KOPT-K1 (cell line): ENCODE results near the gene WEE2.

Source experiments
- H3K27ac ChIP-seq: fragments of 200-600 bp; sonication (generic); 2 replicates; pipeline ENCODE4 v1.5.1; 2016; ENCODE audit warnings: antibody characterized with exemption, mild to moderate bottlenecking, low read depth, low read length; ENCODE audit not compliant: poor library complexity, severe bottlenecking
- H3K36me3 ChIP-seq: fragments of 200-600 bp; sonication (generic); 2 replicates; pipeline ENCODE4 v1.5.1; 2017; ENCODE audit warnings: antibody characterized with exemption, mild to moderate bottlenecking, low read length, moderate library complexity; ENCODE audit not compliant: insufficient read depth
- H3K9me3 ChIP-seq: fragments of 200-600 bp; sonication (generic); 2 replicates; pipeline ENCODE4 v1.5.1; 2017; ENCODE audit warnings: antibody characterized with exemption, low read length, mild to moderate bottlenecking; ENCODE audit not compliant: insufficient read depth, poor library complexity, severe bottlenecking

WEE2 gene

DNA sequence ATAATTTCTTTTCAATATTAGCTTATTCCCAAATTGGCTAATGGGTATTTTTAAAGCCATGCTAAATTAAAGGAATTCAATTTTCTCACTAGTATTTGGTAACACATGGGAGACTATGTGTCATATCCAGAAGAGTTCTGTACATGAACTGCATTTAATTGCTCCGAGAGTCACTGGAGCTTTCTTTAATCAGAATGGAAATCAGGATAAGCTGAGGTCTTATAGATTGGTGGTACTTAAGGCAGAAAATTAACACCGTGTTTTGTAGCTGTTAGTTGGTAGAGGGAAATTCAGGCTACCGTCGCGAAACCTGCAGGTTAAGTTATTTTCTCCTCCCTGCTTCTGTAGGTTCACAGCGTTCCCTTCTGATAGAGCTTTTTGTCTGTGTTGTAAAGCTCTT lies at the start of gene WEE2:
TSS of gene WEE2 (plus strand) at position 3 of the 400 bp plus-strand sequence. CDS start 406 bp downstream, outside the sequence.
- Histone ChIP-seq H3K9me3 (no peaks in the 10 kb centered on the region), H3K36me3 (no peaks in the 10 kb centered on the region), H3K27ac (no peak within 1 kb of the TSS)

DNA sequence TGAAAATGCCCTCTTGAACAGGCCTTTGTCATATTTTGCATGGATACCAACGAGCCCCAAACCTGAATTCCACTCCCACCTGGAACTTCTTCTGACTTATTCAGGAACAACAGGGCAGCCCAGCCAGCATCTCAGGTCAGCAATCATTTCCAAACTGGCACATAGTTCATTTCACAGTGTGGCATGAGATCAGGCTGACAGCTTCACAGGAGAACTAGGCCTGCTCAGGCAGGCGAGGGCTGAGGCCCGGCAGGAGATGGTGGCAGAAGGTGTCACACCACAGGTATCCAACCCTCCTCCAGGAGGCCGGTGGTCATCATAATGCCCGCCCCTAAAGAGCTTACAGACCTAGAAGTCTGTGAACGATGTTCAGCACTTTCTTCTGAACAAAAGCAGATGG lies 48.7 kb upstream of the WEE2 start:
- peaks cover 60% of the 10 kb centered on the region for H3K36me3 ChIP-seq
- H3K9me3 ChIP-seq: no peaks in the 10 kb centered on the region
- H3K27ac ChIP-seq: no peak overlapping the region

DNA sequence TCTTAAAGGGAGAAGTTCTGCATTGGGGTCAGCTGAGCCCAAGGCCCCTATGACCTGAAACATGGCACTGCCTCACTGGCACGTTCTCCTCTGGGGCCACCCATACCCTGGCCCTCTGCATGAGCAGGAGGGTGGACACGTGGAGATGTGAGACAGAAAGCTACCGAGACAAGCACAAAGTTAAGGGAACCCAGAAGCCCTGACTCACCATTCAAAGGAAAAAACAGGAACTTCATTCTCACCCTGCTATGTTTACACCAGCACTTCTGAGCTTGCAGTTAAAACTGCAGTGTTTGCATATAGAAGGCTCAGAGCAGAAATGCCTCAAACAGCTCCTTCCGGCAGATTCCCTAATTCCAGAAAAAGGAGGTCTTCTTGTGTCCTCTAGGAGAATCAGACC lies 47.9 kb upstream of the WEE2 start:
- Histone ChIP-seq H3K36me3 (peaks cover 57% of the 10 kb centered on the region), H3K9me3 (no peaks in the 10 kb centered on the region), H3K27ac (no peak overlapping the region)

DNA sequence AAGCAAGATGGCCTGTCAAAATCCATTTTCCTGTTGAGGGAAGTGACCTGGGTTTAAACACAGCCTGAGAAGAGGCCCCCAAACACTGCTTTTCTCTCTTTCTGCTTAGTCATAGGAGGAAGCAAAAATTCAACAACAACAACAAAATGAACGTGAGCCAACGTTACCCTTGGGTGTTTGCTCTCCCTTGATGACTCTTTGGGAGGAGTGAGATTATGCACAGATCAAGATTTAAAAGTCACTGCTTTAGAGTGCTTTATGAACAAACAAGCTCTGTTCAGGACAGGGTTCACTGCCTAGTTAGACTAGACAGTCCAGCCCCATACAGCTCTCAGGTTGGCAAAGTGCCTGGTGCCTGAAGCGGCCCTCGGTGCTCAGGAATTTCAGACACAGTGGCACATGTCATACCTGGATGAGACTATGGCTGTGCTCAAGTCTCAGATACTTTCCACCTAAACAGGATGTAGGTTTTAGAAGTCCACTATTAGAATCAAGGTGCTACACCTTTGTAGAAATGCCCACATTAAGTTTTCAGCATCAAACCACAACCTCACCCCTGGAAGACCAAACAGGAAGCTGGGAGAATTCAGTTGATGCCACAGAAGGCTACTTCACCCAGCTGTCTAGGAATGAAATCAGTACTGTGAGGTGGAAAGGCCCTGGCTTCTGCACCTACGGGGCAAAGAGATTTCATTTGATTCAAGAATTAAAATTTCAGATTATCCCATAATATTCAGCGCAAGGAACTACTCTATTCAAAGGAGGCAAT lies 44.9 kb upstream of the WEE2 start:
- Histone ChIP-seq H3K27ac (no peak overlapping the region), H3K36me3 (peaks cover 35% of the 10 kb centered on the region), H3K9me3 (no peaks in the 10 kb centered on the region)

DNA sequence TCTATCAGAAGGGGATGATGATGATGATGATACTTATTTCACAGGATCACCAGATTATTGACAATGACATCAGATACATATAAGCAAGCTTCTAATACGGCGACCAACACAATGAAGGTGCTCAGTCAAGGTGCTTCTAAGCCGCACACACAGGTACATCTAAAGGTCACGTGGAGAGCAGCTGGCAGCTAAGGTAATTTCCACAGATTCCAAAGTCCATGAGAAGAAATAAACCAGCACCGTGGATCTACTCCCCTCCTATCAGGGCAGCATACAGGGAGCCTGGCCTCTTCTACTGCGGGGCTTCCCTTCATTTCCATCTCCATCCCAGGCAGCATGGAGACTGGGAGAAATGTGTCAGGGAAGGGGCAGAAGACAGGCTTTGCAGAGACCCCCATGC lies 43.7 kb upstream of the WEE2 start:
- Histone ChIP-seq H3K27ac (no peak overlapping the region), H3K36me3 (peaks cover 30% of the 10 kb centered on the region), H3K9me3 (no peaks in the 10 kb centered on the region)

DNA sequence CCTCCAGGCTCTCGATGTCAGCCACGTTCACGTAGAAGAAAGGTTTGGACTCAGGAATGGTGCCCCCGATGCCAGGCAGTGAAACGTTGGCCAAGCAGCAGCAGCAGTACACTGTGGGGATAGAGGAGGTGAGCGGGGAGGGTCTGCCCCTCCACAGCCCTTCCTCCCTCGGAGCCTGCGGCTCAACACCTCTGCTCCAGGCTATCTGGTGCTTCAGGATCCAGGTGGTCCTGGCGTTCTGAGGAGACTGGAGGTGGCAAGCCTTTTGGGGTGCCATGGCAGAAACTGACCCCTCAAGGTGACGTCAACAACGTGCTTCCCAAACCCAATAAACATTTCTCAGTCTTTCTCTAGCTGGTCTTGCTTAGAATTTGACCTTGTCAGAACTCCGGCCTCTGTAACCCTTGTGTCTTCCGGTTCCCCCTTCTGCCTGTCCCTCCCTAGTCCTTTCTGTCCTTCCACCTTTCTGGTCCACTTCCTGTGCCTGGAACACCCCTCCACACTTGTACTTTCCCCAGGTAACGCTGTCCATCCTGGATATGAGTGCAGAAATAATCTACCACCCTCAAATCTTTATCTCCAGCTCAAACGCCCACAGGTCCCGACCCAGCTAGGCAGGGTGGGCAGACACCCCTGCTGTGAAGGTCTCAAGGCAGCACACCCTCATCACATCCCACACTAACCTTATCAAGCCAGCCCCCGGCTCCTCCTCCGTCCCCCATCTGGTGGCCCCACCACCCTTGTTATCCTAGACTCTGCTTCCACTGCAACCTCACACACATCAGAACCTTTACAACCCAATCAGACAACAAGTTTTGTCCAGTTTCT lies 42.7 kb upstream of the WEE2 start:
- Histone ChIP-seq H3K36me3 (peaks cover 20% of the 10 kb centered on the region; the same call in 1 of the 2 replicates), H3K9me3 (no peaks in the 10 kb centered on the region), H3K27ac (no peak overlapping the region)

DNA sequence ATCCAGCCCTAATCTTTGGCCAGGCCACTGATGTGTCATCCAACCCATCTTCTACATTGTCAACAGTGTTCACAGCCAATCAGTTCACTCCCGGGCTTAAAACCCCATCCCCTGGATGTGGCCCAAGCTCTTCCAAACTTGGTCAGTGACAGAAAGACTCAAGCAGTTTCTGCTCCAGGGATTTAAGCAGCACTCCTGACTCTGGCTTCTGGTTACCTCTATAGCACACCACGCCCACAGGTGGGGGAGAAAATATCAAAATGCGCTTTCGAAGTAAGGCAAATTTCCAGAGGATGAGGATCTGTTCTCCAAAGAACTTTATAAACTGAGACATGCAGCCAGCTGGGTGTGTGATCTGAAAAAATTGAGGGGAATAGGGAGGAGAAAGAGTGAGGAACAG lies 42.1 kb upstream of the WEE2 start:
- H3K36me3 ChIP-seq: peaks cover 16% of the 10 kb centered on the region; the same call in 1 of the 2 replicates
- no peak overlapping the region for H3K27ac ChIP-seq
- no peaks in the 10 kb centered on the region for H3K9me3 ChIP-seq

DNA sequence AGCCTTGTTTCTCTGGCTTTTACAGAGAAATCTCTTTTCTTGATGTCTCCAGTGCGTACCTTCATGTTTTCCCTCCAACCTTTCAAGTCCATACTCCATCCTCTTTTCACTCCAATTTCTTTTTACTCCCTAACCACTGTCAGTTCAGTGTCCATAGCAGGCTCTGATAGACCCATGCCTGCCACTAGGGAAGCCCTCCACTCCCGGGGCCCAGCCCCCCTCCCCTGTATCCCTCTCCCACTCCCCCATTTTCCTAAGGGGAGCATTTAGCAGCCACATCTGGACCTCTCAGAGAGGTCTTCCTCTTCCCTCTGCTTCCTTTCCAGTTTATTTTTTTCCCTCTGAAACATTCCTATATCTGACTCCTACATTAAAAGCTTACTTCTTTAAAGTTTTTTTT lies 39.3 kb upstream of the WEE2 start:
- Histone ChIP-seq H3K9me3 (no peaks in the 10 kb centered on the region), H3K27ac (no peak overlapping the region), H3K36me3 (peaks cover 9% of the 10 kb centered on the region; the same call in 1 of the 2 replicates)

DNA sequence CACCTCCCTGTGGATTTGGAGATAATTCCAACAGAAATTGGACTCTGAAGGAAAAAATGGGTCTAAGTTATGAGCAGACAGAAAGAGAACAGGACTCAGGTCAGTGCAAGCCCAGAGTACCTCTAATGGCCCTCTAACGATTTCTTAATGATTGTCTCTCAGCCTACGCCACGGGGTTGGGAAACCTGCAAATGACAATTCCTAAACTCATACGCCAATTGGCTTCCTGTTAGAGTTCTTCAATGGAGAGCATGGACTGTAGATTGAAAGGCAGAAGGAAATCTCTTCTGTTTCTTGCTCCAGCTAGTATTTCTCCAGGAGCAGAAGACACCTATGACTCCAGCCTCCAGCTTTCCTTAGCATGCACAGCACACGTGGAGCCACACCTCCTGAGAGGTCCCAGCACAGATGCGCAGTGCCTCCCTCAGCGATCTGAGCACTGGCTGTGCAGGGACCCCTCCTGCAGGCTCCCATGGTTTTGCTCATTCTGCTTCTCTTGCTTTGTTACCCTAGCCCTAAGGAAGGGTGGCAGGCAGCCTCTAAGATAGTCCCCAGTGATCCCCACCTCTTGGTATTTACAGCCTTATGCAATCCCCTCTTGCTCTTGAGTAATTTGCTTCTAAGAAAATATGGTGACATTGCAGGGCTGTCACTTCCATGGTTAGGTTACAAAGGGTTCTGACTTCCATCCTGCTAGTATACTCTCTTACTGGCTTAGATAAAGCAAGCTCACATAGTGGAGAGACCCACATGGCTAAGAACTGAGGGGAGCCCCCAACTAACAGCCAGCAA lies 36.3 kb upstream of the WEE2 start:
- Histone ChIP-seq H3K27ac (no peak overlapping the region), H3K9me3 (no peaks in the 10 kb centered on the region), H3K36me3 (no peaks in the 10 kb centered on the region)

DNA sequence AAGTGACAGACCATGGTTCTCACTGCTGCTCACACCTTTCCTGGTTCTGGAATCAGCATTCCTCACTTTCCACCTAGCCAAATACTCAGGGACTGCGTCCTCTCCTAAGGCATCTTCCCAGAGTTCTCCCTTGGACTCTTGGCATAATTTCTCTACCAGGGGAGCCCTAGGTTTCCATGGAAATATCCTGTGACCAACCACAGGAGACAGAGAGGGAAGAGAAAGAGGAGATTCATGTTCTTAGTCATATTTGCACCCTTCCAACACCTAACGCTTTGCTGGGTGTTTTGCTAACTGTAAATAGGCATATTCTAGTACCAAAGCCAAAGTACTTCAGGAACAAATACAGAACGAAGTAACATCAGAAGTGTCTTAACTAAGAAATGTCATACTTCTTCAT lies 34.8 kb upstream of the WEE2 start:
- H3K36me3 ChIP-seq: no peaks in the 10 kb centered on the region
- no peak overlapping the region for H3K27ac ChIP-seq
- H3K9me3 ChIP-seq: no peaks in the 10 kb centered on the region

DNA sequence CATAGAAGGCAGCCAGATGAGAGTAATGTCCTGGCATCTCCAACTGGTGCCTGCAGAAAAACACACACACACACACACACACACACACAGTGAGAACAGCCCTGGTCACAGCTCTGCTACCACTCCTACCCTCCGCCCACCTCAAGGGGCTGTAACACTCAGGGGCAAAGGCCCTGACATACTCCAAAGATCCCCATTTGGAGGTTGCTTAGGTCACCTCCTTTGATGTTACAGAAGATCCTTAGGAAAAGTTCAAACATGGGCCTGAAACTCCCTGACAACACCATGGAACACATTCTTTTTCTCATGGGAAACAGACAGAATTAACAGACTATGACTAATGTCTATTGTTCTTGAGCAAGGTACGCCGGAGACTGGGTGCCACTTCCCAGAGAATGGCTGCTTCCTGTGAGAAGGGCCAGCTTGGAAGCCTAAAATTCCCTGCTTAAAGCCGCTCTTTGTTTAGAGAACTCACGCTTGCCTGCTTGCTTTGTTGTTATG lies 33.9 kb upstream of the WEE2 start:
- no peaks in the 10 kb centered on the region for H3K36me3 ChIP-seq
- no peak overlapping the region for H3K27ac ChIP-seq
- H3K9me3 ChIP-seq: no peaks in the 10 kb centered on the region

DNA sequence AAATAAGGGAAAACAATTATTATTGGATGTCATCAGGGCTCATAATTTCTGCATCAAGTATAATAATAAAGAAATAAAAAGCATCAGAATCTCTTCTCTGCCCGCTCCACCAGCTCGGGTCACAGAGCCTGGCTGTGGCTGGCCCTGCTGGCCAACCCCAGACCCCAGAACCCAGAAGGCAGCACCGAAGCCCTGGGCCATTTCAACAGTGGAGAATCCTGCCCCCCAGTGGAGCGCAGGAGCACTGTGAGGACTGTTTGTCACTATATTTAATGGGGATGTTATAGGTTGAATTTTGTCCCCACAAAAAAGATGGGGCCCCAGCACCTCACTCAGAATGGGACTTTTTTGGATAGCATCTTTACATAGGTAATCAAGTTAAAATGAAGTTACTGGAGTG lies 33.5 kb upstream of the WEE2 start:
- no peak overlapping the region for H3K27ac ChIP-seq
- H3K36me3 ChIP-seq: no peaks in the 10 kb centered on the region
- H3K9me3 ChIP-seq: no peaks in the 10 kb centered on the region

DNA sequence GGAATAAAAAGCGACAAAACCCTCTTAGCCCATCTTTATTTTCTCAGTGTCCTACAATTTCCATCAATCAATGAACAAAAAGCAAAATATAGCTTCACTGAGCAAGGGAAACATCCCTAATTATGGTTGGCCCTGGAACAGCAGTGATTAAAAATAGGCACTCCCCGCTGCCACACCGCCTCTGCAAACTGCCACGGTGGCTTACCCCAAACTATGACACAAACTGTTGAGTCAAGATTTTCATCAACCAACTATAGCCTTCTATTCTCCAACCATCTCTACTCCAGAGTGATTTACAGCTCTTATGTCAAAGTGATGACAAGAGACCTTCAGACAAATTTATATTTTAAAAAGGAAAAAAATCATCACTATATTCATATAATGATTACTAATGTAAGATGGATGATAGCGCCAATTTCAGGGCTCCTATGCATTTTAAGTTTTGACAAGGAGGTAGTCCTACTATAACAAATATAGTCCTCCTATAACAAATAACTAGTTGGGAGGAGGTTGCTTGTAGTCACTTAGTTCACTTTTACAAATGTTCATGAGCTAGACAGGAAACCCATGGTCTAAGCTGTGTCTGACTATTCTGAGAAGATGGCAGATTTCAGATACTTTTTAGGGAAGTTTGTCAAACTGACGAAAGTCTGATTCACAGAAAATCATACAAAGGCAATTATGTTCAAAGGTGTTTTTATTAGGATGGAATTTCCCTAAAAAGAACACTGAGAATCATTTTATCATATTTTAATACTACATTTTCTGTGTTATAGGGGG lies 32.5 kb upstream of the WEE2 start:
- H3K27ac ChIP-seq: no peak overlapping the region
- no peaks in the 10 kb centered on the region for H3K36me3 ChIP-seq
- no peaks in the 10 kb centered on the region for H3K9me3 ChIP-seq

DNA sequence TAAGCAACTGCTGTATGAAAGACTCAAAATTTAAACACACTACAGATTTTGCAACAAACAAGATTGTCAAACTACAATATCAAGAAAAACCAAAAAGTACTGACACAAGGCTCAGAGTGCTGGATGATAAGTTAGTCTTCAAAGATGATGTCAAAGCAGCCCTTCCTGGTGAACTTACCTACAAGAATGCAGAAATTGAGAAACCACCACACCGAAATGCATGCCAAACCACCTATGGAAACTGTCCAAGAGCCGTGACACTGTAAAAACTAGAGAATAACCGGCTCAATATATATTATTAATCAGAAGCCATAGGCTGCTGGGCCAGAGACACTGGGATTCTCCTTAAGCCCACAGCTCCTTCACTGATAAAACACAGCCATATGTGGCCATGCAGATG lies 31.5 kb upstream of the WEE2 start:
- Histone ChIP-seq H3K9me3 (no peaks in the 10 kb centered on the region), H3K36me3 (no peaks in the 10 kb centered on the region), H3K27ac (no peak overlapping the region)
